Keratinocyte (primary cell): ENCODE results near the gene KLRC1. TPM values are rescaled to one million over a fixed set of nuclear protein-coding genes. Genes with fewer than 3 reads are reported as not detected.

ENCODE experiments used
- DNase-seq: peaks from one replicate; pipeline ENCODE4 v3.0.0-alpha.2; 2011; ENCODE audit warnings: low read depth, missing footprints, low spot score
- FAIRE-seq: peaks from 2 replicates; lab custom pipeline; 2011; peaks lifted over from hg19 to GRCh38; lab: Jason Lieb, UNC
- H2AFZ ChIP-seq: 2 replicates; pipeline ENCODE4 v1.6.0; 2012; ENCODE audit warnings: low read length, control low read depth, inconsistent platforms; ENCODE audit not compliant: control insufficient read depth
- H3K27ac ChIP-seq: 2 replicates; pipeline ENCODE4 v1.5.1; 2011; ENCODE audit warnings: low read length; ENCODE audit not compliant: control insufficient read depth, insufficient read depth
- H3K27me3 ChIP-seq: 3 replicates; pipeline ENCODE4 v1.6.0; 2011; ENCODE audit warnings: low read length; ENCODE audit not compliant: control insufficient read depth, insufficient read depth; ENCODE audit errors: extremely low read depth
- H3K36me3 ChIP-seq, 2 experiments: 2 replicates in 1 of 2; 3 replicates in 1 of 2; pipeline ENCODE4 v1.5.1; 2011; ENCODE audit warnings: low read length in 2 of 2, mild to moderate bottlenecking in 1 of 2; ENCODE audit not compliant: control insufficient read depth in 2 of 2, insufficient read depth in 2 of 2; ENCODE audit errors: extremely low read depth in 1 of 2
- H3K4me1 ChIP-seq: 3 replicates; pipeline ENCODE4 v1.5.1; 2011; ENCODE audit warnings: low read length; ENCODE audit not compliant: control insufficient read depth, insufficient read depth; ENCODE audit errors: extremely low read depth
- H3K4me2 ChIP-seq: 3 replicates; pipeline ENCODE4 v1.6.0; 2011; ENCODE audit warnings: low read depth, low read length; ENCODE audit not compliant: control insufficient read depth, insufficient read depth; ENCODE audit errors: extremely low read depth
- H3K4me3 ChIP-seq, 3 experiments: fragments of 200-600 bp in 1 of 3; sonication (generic) in 1 of 3; 2 replicates in 2 of 3; 3 replicates in 1 of 3; pipeline ENCODE4 v1.5.1; 2011 to 2016; ENCODE audit warnings: low read length in 3 of 3, mild to moderate bottlenecking in 3 of 3, control low read depth in 2 of 3, inconsistent platforms in 1 of 3, low read depth in 1 of 3, mixed read lengths in 1 of 3, mixed run types in 1 of 3, moderate library complexity in 1 of 3; ENCODE audit not compliant: control insufficient read depth in 2 of 3, insufficient read depth in 2 of 3; ENCODE audit errors: extremely low read depth in 1 of 3
- H3K79me2 ChIP-seq: 2 replicates; pipeline ENCODE4 v1.6.0; 2012; ENCODE audit warnings: low read length; ENCODE audit not compliant: control insufficient read depth, insufficient read depth
- H3K9ac ChIP-seq: 3 replicates; pipeline ENCODE4 v1.6.0; 2011; ENCODE audit warnings: low read length; ENCODE audit not compliant: control insufficient read depth, insufficient read depth; ENCODE audit errors: extremely low read depth
- H3K9me1 ChIP-seq: 3 replicates; pipeline ENCODE4 v1.6.0; 2011; ENCODE audit warnings: low read length; ENCODE audit not compliant: control insufficient read depth, insufficient read depth; ENCODE audit errors: extremely low read depth
- H3K9me3 ChIP-seq: 2 replicates; pipeline ENCODE4 v1.5.1; 2012; ENCODE audit warnings: low read depth, low read length; ENCODE audit not compliant: control insufficient read depth
- H4K20me1 ChIP-seq: 3 replicates; pipeline ENCODE4 v1.6.0; 2011; ENCODE audit warnings: low read length; ENCODE audit not compliant: control insufficient read depth, insufficient read depth; ENCODE audit errors: extremely low read depth
- CTCF ChIP-seq, 3 experiments: IDR thresholded peaks in 1 of 3; conservative IDR thresholded peaks in 1 of 3; optimal IDR thresholded peaks in 1 of 3; 2 replicates in 2 of 3; 3 replicates in 1 of 3; pipeline versions ENCODE3 to v1.5.1; 2011; ENCODE audit warnings: low read length in 3 of 3, mild to moderate bottlenecking in 3 of 3, moderate library complexity in 2 of 3, control low read depth in 1 of 3, inconsistent platforms in 1 of 3; ENCODE audit not compliant: insufficient read depth in 2 of 3; ENCODE audit errors: extremely low read depth in 1 of 3
- EZH2 ChIP-seq: IDR thresholded peaks from one replicate; pipeline ENCODE4 v1.6.1; 2012; ENCODE audit warnings: inconsistent platforms, mild to moderate bottlenecking, low read length, moderate library complexity
- dilution Hi-C: fragments of 300-500 bp; cut with MboI; formaldehyde crosslinking; loops from one replicate; pipeline ENCODE4 v1.7.0; 2020; ENCODE audit warnings: low sequenced_read_pairs; ENCODE audit not compliant: extremely low pct_ligation_motif_present
- polyA plus RNA-seq, 5 experiments: library from polyadenylated mRNA; depleted of rRNA in 3 of 5; stranded (reverse) in 3 of 5; stranded (forward) in 1 of 5; unstranded in 1 of 5; fragments of >200 nt; gene quantifications; 1 replicate in 1 of 5; 2 replicates in 3 of 5; 3 replicates in 1 of 5; pipeline versions ENCODE4 v1.2.1 to v1.2.3, GENCODE V29; 2011 to 2012; ENCODE audit warnings: missing spikeins in 2 of 5, low read depth in 1 of 5, low replicate concordance in 1 of 5

Gene KLRC1
- polyA plus RNA-seq, 1 donor (not counting 4 experiments of a cell fraction or from before 2014, with no cell fraction given), result 0.07 TPM

- H4K20me1 ChIP-seq, result no peaks in the 10 kb centered on the region
- dilution Hi-C loops, result no loop called here
- H3K9me3 ChIP-seq, result no peaks in the 10 kb centered on the region
- H3K27ac ChIP-seq, result no peak overlapping the region
- no peaks in the 10 kb centered on the region for H3K36me3 ChIP-seq
- DNase-seq (no peak), FAIRE-seq (no peak)
- H3K9me1 ChIP-seq, result no peaks in the 10 kb centered on the region
- TF ChIP-seq EZH2 (no peak), CTCF (optimal IDR thresholded peaks at IDR 0.05 in 1 of 3, IDR thresholded peaks at IDR 0.05 in 1 of 3, conservative IDR thresholded peaks at IDR 0.05 in 1 of 3; ENCODE audit: extremely low read depth in 1 of 3, insufficient read depth in 2 of 3, low read length in 3 of 3) (no peak)
- no peak overlapping the region for H2AFZ ChIP-seq
- no peaks in the 10 kb centered on the region for H3K4me1 ChIP-seq
- no peak overlapping the region for H3K4me2 ChIP-seq
- H3K9ac ChIP-seq, result no peak overlapping the region
- no peak overlapping the region for H3K4me3 ChIP-seq
- H3K79me2 ChIP-seq, result no peaks in the 10 kb centered on the region
- H3K27me3 ChIP-seq, result no peaks in the 10 kb centered on the region
Measured at GRCh38 chr12:10469701-10470100, 16.5 kb upstream of the KLRC1 start.

DNA sequence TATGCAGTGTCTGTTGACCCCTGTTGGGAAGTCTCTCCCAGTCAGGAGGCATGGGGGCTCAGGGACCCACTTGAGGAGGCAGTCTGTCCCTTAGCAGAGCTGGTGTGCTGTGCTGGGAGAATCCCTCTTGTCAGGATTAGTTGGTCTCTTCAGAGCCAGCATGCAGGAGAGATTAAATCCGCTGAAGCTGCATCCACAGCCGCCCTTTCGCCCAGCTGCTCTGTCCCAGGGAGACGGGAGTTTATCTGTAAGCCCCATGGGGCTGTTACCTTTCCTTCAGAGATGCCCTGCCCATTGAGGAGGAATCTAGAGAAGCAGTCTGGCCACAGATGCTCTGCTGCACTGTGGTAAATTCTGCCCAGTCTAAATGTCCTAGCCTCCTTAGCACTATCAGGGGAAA, 13.1 kb upstream of the KLRC1 start:
- no peak overlapping the region for H2AFZ ChIP-seq
- no peak overlapping the region for H3K4me2 ChIP-seq
- no peaks in the 10 kb centered on the region for H3K4me1 ChIP-seq
- H3K27ac ChIP-seq, result no peak overlapping the region
- no peak overlapping the region for H3K9ac ChIP-seq
- no peaks in the 10 kb centered on the region for H3K9me3 ChIP-seq
- H4K20me1 ChIP-seq, result no peaks in the 10 kb centered on the region
- H3K36me3 ChIP-seq, result no peaks in the 10 kb centered on the region
- DNase-seq, result no peak
- no peak for FAIRE-seq
- dilution Hi-C loops, result no loop called here
- TF ChIP-seq EZH2 (no peak), CTCF (optimal IDR thresholded peaks at IDR 0.05 in 1 of 3, IDR thresholded peaks at IDR 0.05 in 1 of 3, conservative IDR thresholded peaks at IDR 0.05 in 1 of 3; ENCODE audit: extremely low read depth in 1 of 3, insufficient read depth in 2 of 3, low read length in 3 of 3) (no peak)
- no peak overlapping the region for H3K4me3 ChIP-seq
- no peaks in the 10 kb centered on the region for H3K79me2 ChIP-seq
- no peaks in the 10 kb centered on the region for H3K27me3 ChIP-seq
- no peaks in the 10 kb centered on the region for H3K9me1 ChIP-seq
